ENCODE measurements around the gene ADPRM. TPM values are rescaled to one million over a fixed set of nuclear protein-coding genes. Genes with fewer than 3 reads are reported as not detected.
"Not testable (repeated sequence)": the region's sequence is repeated elsewhere in the genome, so short reads cannot be mapped to it uniquely, and the experiment has no call there.

The ADPRM gene
- polyA plus RNA-seq, 1 experiment, result 15.1 TPM

- H3K27me3 ChIP-seq (ENCODE audit: control insufficient read depth, insufficient read depth, low read length), result no peaks in the 10 kb centered on the region
- H3K4me3 ChIP-seq (ENCODE audit: low read depth, low read length), result no peak overlapping the region
- H3K9me3 ChIP-seq (ENCODE audit: control insufficient read depth, insufficient read depth, low read length), result no peaks in the 10 kb centered on the region
- no peak for DNase-seq (ENCODE audit: low read depth, low spot score)
- H3K27ac ChIP-seq (ENCODE audit: low read depth, low read length), result no peak overlapping the region
- POLR2A ChIA-PET, result no interaction called here
- CTCF ChIA-PET, result interaction anchor here (1.2 kb wide), 1 partner anchor 10 kb away, joined by 5 read pairs; no protein-coding TSS in a partner anchor
- TF ChIP-seq CTCF (IDR thresholded peaks at IDR 0.05; ENCODE audit: low read depth, low read length), result no peak
Observed at GRCh38 chr17:10727192-10727591, 29.8 kb downstream of the ADPRM start.

GRCh38 chr17:10728331-10728892 lies 31.0 kb downstream of the ADPRM start:
- ChIA-PET CTCF (interaction anchor here (0.6 kb wide), 1 partner anchor 804 kb away, joined by 3 read pairs; no protein-coding TSS in a partner anchor), POLR2A (no interaction called here)
- Histone ChIP-seq H3K9me3 (ENCODE audit: control insufficient read depth, insufficient read depth, low read length) (no peaks in the 10 kb centered on the region), H3K27me3 (ENCODE audit: control insufficient read depth, insufficient read depth, low read length) (no peaks in the 10 kb centered on the region), H3K27ac (ENCODE audit: low read depth, low read length) (no peak overlapping the region), H3K4me3 (ENCODE audit: low read depth, low read length) (no peak overlapping the region)
- TF ChIP-seq CTCF (IDR thresholded peaks at IDR 0.05; ENCODE audit: low read depth, low read length), result no peak
- no peak for DNase-seq (ENCODE audit: low read depth, low spot score)

- CTCF ChIA-PET, result interaction anchor here (0.6 to 3.3 kb wide), 9 partner anchors 9 to 1257 kb away, joined by 3 to 20 read pairs (median 4); no protein-coding TSS in a partner anchor
- DNase-seq (ENCODE audit: low read depth, low spot score), result peak; percentile 34
- H3K27ac ChIP-seq (ENCODE audit: low read depth, low read length), result peak within 1 kb of the TSS; percentile 68
Observed at GRCh38 chr17:10729334-10730193, 32.2 kb downstream of the ADPRM start, which contains the start of gene TMEM220. Gene TMEM220, minus strand, starts transcription at chr17:10730023. Its CDS starts 172 bp downstream, at chr17:10729851.

GRCh38 chr17:10730247-10730646 lies 32.9 kb downstream of the ADPRM start:
- not testable (repeated sequence) for H3K9me3 ChIP-seq (ENCODE audit: control insufficient read depth, insufficient read depth, low read length); DNase-seq (ENCODE audit: low read depth, low spot score); H3K27me3 ChIP-seq (ENCODE audit: control insufficient read depth, insufficient read depth, low read length)
- Histone ChIP-seq H3K4me3 (ENCODE audit: low read depth, low read length) (peak overlapping the region; percentile 64), H3K27ac (ENCODE audit: low read depth, low read length) (peak overlapping the region; percentile 68)
- ChIA-PET POLR2A (interaction anchor here (0.7 to 1.2 kb wide), 3 partner anchors 37 to 1960 kb away, joined by 3 to 5 read pairs (median 4); partner anchors contain the start of gene ZNF18), CTCF (interaction anchor here (0.6 to 3.3 kb wide), 11 partner anchors 9 to 1256 kb away, joined by 3 to 20 read pairs (median 4); no protein-coding TSS in a partner anchor)

More at GRCh38 chr17:10729334-10730193, 32.2 kb downstream of the ADPRM start, which contains the start of gene TMEM220:
- TF ChIP-seq CTCF (IDR thresholded peaks at IDR 0.05; ENCODE audit: low read depth, low read length), result no peak
- no peaks in the 10 kb centered on the region for H3K9me3 ChIP-seq (ENCODE audit: control insufficient read depth, insufficient read depth, low read length)
- POLR2A ChIA-PET, result interaction anchor here (1.0 to 1.2 kb wide), 2 partner anchors 38 to 1267 kb away, joined by 4 to 5 read pairs; partner anchors contain the start of gene ZNF18
- H3K4me3 ChIP-seq (ENCODE audit: low read depth, low read length), result peak within 1 kb of the TSS; percentile 64
- H3K27me3 ChIP-seq (ENCODE audit: control insufficient read depth, insufficient read depth, low read length), result peaks cover 2% of the 10 kb centered on the region

- no peak for TF ChIP-seq CTCF (IDR thresholded peaks at IDR 0.05; ENCODE audit: low read depth, low read length)
- H3K27ac ChIP-seq (ENCODE audit: low read depth, low read length), result no peak overlapping the region
- CTCF ChIA-PET, result interaction anchor here (0.6 to 3.3 kb wide), 3 partner anchors 85 to 116 kb away, joined by 3 to 20 read pairs (median 3); no protein-coding TSS in a partner anchor
Observed at GRCh38 chr17:10731408-10731879, 34.0 kb downstream of the ADPRM start.

GRCh38 chr17:10732121-10732520 lies 34.7 kb downstream of the ADPRM start:
- H3K27ac ChIP-seq (ENCODE audit: low read depth, low read length); H3K4me3 ChIP-seq (ENCODE audit: low read depth, low read length); H3K27me3 ChIP-seq (ENCODE audit: control insufficient read depth, insufficient read depth, low read length); DNase-seq (ENCODE audit: low read depth, low spot score); H3K9me3 ChIP-seq (ENCODE audit: control insufficient read depth, insufficient read depth, low read length); POLR2A ChIA-PET: not testable (repeated sequence)
- CTCF ChIA-PET, result interaction anchor here (3.3 kb wide), 1 partner anchor 86 kb away, joined by 20 read pairs; no protein-coding TSS in a partner anchor

More at GRCh38 chr17:10731408-10731879, 34.0 kb downstream of the ADPRM start:
- Histone ChIP-seq H3K27me3 (ENCODE audit: control insufficient read depth, insufficient read depth, low read length) (peaks cover 2% of the 10 kb centered on the region), H3K4me3 (ENCODE audit: low read depth, low read length) (no peak overlapping the region), H3K9me3 (ENCODE audit: control insufficient read depth, insufficient read depth, low read length) (no peaks in the 10 kb centered on the region)
- no peak for DNase-seq (ENCODE audit: low read depth, low spot score)
- POLR2A ChIA-PET, result no interaction called here
